ENCODE measurements around the gene CTSL.

DNA sequence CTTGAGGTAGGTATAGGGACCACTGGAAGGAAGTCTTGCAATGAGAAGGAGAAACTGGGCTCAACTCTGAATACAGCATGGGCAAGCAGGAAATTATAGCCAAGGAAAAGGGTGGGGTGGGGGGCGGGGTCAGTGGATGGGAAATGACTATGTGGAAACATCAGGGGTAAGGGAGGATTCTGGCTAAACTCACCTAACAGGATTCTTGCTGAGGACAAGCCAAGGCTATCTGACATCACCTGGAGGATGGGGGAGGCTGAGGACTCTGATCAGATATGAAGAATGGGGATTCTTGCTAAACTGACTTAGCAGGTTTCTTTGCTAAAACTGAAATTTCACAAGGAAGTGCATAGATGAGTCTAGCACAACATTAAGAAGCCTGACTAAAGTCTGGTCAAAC, 40.8 kb downstream of the CTSL start:
- TF ChIP-seq EZH2 (IDR thresholded peaks at IDR 0.05; ENCODE audit: borderline replicate concordance, low read depth, low read length, severe bottlenecking), result no peak
- TF ChIP-seq, protein P1, sequence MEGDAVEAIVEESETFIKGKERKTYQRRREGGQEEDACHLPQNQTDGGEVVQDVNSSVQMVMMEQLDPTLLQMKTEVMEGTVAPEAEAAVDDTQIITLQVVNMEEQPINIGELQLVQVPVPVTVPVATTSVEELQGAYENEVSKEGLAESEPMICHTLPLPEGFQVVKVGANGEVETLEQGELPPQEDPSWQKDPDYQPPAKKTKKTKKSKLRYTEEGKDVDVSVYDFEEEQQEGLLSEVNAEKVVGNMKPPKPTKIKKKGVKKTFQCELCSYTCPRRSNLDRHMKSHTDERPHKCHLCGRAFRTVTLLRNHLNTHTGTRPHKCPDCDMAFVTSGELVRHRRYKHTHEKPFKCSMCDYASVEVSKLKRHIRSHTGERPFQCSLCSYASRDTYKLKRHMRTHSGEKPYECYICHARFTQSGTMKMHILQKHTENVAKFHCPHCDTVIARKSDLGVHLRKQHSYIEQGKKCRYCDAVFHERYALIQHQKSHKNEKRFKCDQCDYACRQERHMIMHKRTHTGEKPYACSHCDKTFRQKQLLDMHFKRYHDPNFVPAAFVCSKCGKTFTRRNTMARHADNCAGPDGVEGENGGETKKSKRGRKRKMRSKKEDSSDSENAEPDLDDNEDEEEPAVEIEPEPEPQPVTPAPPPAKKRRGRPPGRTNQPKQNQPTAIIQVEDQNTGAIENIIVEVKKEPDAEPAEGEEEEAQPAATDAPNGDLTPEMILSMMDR (IDR thresholded peaks at IDR 0.05; ENCODE audit: borderline replicate concordance, extremely low read depth, low read length, poor library complexity, severe bottlenecking), result no peak

Data from DND-41 (cell line).